GM12878 (cell line): ENCODE results near the gene ARL15.

Source experiments
- EZH2 ChIP-seq: IDR thresholded peaks from 2 replicates; pipeline ENCODE4 v1.6.1; 2012; ENCODE audit warnings: low read depth, mild to moderate bottlenecking, control low read depth, inconsistent platforms, low read length, borderline replicate concordance; ENCODE audit not compliant: control insufficient read depth
- MXI1 ChIP-seq: fragments of 150-350 bp; IDR thresholded peaks from 2 replicates; pipeline ENCODE4 v1.6.1; 2011; ENCODE audit warnings: low read depth, mild to moderate bottlenecking, inconsistent platforms, low read length, improper control_type of control experiment
- MYC ChIP-seq: IDR thresholded peaks from 2 replicates; pipeline ENCODE4 v1.6.1; 2011; ENCODE audit warnings: mild to moderate bottlenecking, low read length, moderate library complexity, inconsistent platforms; ENCODE audit not compliant: insufficient read depth, insufficient replicate concordance, insufficient read length, severe bottlenecking
- NRF1 ChIP-seq: conservative IDR thresholded peaks from 2 replicates; pipeline ENCODE4 v1.6.1; 2011; ENCODE audit warnings: mild to moderate bottlenecking, low read depth, low read length, improper control_type of control experiment
- POLR2A ChIP-seq: IDR thresholded peaks from 2 replicates; pipeline ENCODE4 v1.6.1; 2011; ENCODE audit warnings: low read depth, mild to moderate bottlenecking, low read length
- POLR2AphosphoS5 ChIP-seq: IDR thresholded peaks from 2 replicates; pipeline ENCODE4 v1.6.1; 2011; ENCODE audit warnings: mild to moderate bottlenecking, low read length, inconsistent platforms
- STAT1 ChIP-seq: fragments of 450-650 bp; conservative IDR thresholded peaks from 2 replicates; pipeline ENCODE4 v1.6.1; 2014; ENCODE audit warnings: antibody characterized with exemption, mild to moderate bottlenecking
- YY1 ChIP-seq: IDR thresholded peaks from 2 replicates; pipeline ENCODE4 v1.6.1; 2011; ENCODE audit warnings: low read depth, mild to moderate bottlenecking, low read length
- ZBED1 ChIP-seq: IDR thresholded peaks from 2 replicates; pipeline ENCODE4 v1.6.1; 2016; ENCODE audit warnings: borderline replicate concordance
- TF ChIP-seq, protein P1 (sequence below), 3 experiments: IDR thresholded peaks in 2 of 3; conservative IDR thresholded peaks in 1 of 3; 2 replicates each; pipeline ENCODE4 v1.5.1; 2011; ENCODE audit warnings: low read depth in 3 of 3, low read length in 3 of 3, mild to moderate bottlenecking in 3 of 3, control low read depth in 2 of 3, moderate library complexity in 2 of 3, inconsistent platforms in 1 of 3, mixed read lengths in 1 of 3; ENCODE audit not compliant: control insufficient read depth in 2 of 3, insufficient read depth in 1 of 3; ENCODE audit errors: extremely low read depth in 1 of 3
- TF ChIP-seq, protein P2 (sequence below): fragments of 450-650 bp; IDR thresholded peaks from 2 replicates; pipeline ENCODE4 v1.6.1; 2017; ENCODE audit warnings: low read depth, mild to moderate bottlenecking, moderate library complexity
- TF ChIP-seq, protein P3 (sequence below): fragments of 450-650 bp; IDR thresholded peaks from 2 replicates; pipeline ENCODE4 v1.6.1; 2016; ENCODE audit warnings: mild to moderate bottlenecking, moderate library complexity, borderline replicate concordance

DNA sequence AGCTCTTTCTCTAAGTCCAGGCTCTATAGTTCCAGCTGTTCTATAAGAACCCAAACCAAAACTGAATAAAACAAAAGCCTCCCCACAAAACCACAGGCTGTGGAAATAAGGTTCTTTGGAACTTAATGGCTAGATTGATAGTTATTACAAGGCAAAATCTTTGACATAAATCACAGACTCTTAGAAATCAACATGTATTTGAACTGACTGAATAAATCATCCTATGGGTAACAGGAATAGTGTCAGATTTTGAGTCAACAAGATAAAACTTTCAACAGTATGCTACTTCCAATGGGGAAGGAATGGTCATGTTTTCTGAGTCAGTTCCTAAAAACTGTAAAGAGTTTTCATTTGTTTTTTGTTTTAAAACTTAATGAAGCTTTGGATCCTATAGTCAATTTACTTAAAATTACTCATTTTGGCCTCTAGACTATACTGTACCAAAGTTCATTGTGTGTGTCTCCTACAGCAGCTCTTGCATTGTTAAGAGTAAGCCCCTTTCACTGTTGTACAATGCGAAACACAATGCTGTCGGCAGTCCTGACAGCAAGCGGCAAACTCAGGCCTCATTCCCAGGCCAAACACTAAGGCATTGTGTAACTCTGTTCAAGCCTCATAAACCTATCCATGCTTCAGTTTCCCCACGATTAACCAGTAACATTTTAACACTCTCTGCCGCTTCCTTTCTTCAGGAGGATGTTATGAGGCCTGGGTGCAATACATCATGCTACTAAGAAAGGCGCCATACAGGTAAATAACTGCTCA is 134.1 kb downstream of the ARL15 start:
- TF ChIP-seq, protein P1, sequence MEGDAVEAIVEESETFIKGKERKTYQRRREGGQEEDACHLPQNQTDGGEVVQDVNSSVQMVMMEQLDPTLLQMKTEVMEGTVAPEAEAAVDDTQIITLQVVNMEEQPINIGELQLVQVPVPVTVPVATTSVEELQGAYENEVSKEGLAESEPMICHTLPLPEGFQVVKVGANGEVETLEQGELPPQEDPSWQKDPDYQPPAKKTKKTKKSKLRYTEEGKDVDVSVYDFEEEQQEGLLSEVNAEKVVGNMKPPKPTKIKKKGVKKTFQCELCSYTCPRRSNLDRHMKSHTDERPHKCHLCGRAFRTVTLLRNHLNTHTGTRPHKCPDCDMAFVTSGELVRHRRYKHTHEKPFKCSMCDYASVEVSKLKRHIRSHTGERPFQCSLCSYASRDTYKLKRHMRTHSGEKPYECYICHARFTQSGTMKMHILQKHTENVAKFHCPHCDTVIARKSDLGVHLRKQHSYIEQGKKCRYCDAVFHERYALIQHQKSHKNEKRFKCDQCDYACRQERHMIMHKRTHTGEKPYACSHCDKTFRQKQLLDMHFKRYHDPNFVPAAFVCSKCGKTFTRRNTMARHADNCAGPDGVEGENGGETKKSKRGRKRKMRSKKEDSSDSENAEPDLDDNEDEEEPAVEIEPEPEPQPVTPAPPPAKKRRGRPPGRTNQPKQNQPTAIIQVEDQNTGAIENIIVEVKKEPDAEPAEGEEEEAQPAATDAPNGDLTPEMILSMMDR (IDR thresholded peaks at IDR 0.05 in 2 of 3, conservative IDR thresholded peaks at IDR 0.05 in 1 of 3; ENCODE audit: control insufficient read depth in 2 of 3, extremely low read depth in 1 of 3, insufficient read depth in 1 of 3, low read depth in 3 of 3, low read length in 3 of 3) = no peak
- TF ChIP-seq, protein P2, sequence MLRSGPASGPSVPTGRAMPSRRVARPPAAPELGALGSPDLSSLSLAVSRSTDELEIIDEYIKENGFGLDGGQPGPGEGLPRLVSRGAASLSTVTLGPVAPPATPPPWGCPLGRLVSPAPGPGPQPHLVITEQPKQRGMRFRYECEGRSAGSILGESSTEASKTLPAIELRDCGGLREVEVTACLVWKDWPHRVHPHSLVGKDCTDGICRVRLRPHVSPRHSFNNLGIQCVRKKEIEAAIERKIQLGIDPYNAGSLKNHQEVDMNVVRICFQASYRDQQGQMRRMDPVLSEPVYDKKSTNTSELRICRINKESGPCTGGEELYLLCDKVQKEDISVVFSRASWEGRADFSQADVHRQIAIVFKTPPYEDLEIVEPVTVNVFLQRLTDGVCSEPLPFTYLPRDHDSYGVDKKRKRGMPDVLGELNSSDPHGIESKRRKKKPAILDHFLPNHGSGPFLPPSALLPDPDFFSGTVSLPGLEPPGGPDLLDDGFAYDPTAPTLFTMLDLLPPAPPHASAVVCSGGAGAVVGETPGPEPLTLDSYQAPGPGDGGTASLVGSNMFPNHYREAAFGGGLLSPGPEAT = no peak
- TF ChIP-seq POLR2AphosphoS5 = no peak
- TF ChIP-seq, protein P3, sequence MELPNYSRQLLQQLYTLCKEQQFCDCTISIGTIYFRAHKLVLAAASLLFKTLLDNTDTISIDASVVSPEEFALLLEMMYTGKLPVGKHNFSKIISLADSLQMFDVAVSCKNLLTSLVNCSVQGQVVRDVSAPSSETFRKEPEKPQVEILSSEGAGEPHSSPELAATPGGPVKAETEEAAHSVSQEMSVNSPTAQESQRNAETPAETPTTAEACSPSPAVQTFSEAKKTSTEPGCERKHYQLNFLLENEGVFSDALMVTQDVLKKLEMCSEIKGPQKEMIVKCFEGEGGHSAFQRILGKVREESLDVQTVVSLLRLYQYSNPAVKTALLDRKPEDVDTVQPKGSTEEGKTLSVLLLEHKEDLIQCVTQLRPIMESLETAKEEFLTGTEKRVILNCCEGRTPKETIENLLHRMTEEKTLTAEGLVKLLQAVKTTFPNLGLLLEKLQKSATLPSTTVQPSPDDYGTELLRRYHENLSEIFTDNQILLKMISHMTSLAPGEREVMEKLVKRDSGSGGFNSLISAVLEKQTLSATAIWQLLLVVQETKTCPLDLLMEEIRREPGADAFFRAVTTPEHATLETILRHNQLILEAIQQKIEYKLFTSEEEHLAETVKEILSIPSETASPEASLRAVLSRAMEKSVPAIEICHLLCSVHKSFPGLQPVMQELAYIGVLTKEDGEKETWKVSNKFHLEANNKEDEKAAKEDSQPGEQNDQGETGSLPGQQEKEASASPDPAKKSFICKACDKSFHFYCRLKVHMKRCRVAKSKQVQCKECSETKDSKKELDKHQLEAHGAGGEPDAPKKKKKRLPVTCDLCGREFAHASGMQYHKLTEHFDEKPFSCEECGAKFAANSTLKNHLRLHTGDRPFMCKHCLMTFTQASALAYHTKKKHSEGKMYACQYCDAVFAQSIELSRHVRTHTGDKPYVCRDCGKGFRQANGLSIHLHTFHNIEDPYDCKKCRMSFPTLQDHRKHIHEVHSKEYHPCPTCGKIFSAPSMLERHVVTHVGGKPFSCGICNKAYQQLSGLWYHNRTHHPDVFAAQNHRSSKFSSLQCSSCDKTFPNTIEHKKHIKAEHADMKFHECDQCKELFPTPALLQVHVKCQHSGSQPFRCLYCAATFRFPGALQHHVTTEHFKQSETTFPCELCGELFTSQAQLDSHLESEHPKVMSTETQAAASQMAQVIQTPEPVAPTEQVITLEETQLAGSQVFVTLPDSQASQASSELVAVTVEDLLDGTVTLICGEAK = no peak
- TF ChIP-seq YY1 = no peak
- TF ChIP-seq MXI1 = no peak
- no peak for TF ChIP-seq POLR2A
- TF ChIP-seq ZBED1 = no peak
- no peak for TF ChIP-seq EZH2
- no peak for TF ChIP-seq MYC
- TF ChIP-seq STAT1 = no peak
- no peak for TF ChIP-seq NRF1
